ENCODE measurements around the gene WDR55.

- TF ChIP-seq REST (IDR thresholded peaks at IDR 0.05; ENCODE audit: insufficient read depth in 1 of 2, low read depth in 2 of 2, low read length in 2 of 2) = no peak
- no peak for TF ChIP-seq TAF1 (IDR thresholded peaks at IDR 0.05; ENCODE audit: borderline replicate concordance, insufficient read depth, low read length)
- TF ChIP-seq POLR2AphosphoS5 (IDR thresholded peaks at IDR 0.05; ENCODE audit: low read depth, low read length) = no peak
- TF ChIP-seq SIN3A (IDR thresholded peaks at IDR 0.05; ENCODE audit: borderline replicate concordance, insufficient read depth, low read length) = no peak
- no peak for TF ChIP-seq FOXP2 (optimal IDR thresholded peaks at IDR 0.05; ENCODE audit: borderline replicate concordance, extremely low read depth, extremely low read length, insufficient read depth)
Measured at GRCh38 chr5:140635291-140636257, 29.1 kb upstream of the WDR55 start.
